Endodermal cell (in vitro differentiated cells): ENCODE measurements around the gene APIP. TPM values are rescaled to one million over a fixed set of nuclear protein-coding genes. Genes with fewer than 3 reads are reported as not detected.

ENCODE experiments used
- DNase-seq: peaks from one replicate; pipeline ENCODE4 v3.0.0-alpha.2; 2017
- H3K27ac ChIP-seq: 2 replicates; pipeline ENCODE4 v1.5.1; 2013; ENCODE audit warnings: mild to moderate bottlenecking, low read depth, low read length, moderate library complexity
- H3K27me3 ChIP-seq: 2 replicates; pipeline ENCODE4 v1.6.1; 2013; ENCODE audit warnings: mild to moderate bottlenecking, low read length, moderate library complexity; ENCODE audit not compliant: insufficient read depth, control insufficient read depth, poor library complexity, severe bottlenecking
- H3K36me3 ChIP-seq: 2 replicates; pipeline ENCODE4 v1.7.0; 2013; ENCODE audit warnings: mild to moderate bottlenecking, low read length, moderate library complexity; ENCODE audit not compliant: control insufficient read depth, insufficient read depth
- H3K4me1 ChIP-seq: one replicate; pipeline ENCODE4 v1.7.0; 2013; ENCODE audit warnings: low read length; ENCODE audit not compliant: control insufficient read depth, insufficient read depth
- H3K4me3 ChIP-seq: 2 replicates; pipeline ENCODE4 v1.5.1; 2013; ENCODE audit warnings: mild to moderate bottlenecking, low read length, moderate library complexity
- H3K9ac ChIP-seq: 2 replicates; pipeline ENCODE4 v1.6.1; 2013; ENCODE audit warnings: mild to moderate bottlenecking, low read length, moderate library complexity; ENCODE audit not compliant: poor library complexity, severe bottlenecking; ENCODE audit errors: extremely low read depth
- H3K9me3 ChIP-seq: 2 replicates; pipeline ENCODE4 v1.6.1; 2013; ENCODE audit warnings: mild to moderate bottlenecking, low read length, moderate library complexity; ENCODE audit not compliant: control insufficient read depth
- H3K27ac Mint-ChIP-seq: 2 replicates; pipeline ENCODE4 v1.8.0; 2020; ENCODE audit warnings: mixed read lengths
- H3K27me3 Mint-ChIP-seq: 2 replicates; pipeline ENCODE4 v1.8.0; 2021; ENCODE audit warnings: mild to moderate bottlenecking, mixed read lengths; ENCODE audit not compliant: insufficient read depth
- H3K36me3 Mint-ChIP-seq: 2 replicates; pipeline ENCODE4 v1.8.0; 2020; ENCODE audit warnings: low read depth, mixed read lengths
- H3K4me1 Mint-ChIP-seq: 2 replicates; pipeline ENCODE4 v1.8.0; 2020; ENCODE audit warnings: mixed read lengths
- H3K4me3 Mint-ChIP-seq: 2 replicates; pipeline ENCODE4 v1.8.0; 2020; ENCODE audit warnings: mild to moderate bottlenecking, moderate library complexity, mixed read lengths
- H3K9me3 Mint-ChIP-seq: 2 replicates; pipeline ENCODE4 v1.8.0; 2020; ENCODE audit warnings: mild to moderate bottlenecking, mixed read lengths
- WGBS, 2 experiments: methylation state at CpG; one replicate each; pipeline versions ENCODE4 v1.1.5 to v1.1.7; 2013; ENCODE audit warnings: missing lambda C conversion rate in 2 of 2, mixed read lengths in 1 of 2; ENCODE audit not compliant: insufficient coverage in 1 of 2, insufficient read length in 1 of 2; 5-methylcytosine and 5-hydroxymethylcytosine counted together
- total RNA-seq, 2 donors: library from RNA; stranded (reverse); fragmentation: NEBNext Ultra II Directional in 1 of 2; extraction: Animal tissue kit (Norgen Biotek cat#: 25700) in 1 of 2; gene quantifications; 2 replicates in 1 of 2; 3 replicates in 1 of 2; pipeline ENCODE4 v1.2.1, GENCODE V29; 2021
- TF ChIP-seq, protein P1 (sequence below): fragments of 200-600 bp; sonication (generic); conservative IDR thresholded peaks from 2 replicates; pipeline ENCODE4 v1.5.0; 2021; ENCODE audit warnings: antibody characterized with exemption, mild to moderate bottlenecking

APIP gene
- total RNA-seq, 2 donors from 2014 or later, result 31.8 to 46.2 TPM

DNA sequence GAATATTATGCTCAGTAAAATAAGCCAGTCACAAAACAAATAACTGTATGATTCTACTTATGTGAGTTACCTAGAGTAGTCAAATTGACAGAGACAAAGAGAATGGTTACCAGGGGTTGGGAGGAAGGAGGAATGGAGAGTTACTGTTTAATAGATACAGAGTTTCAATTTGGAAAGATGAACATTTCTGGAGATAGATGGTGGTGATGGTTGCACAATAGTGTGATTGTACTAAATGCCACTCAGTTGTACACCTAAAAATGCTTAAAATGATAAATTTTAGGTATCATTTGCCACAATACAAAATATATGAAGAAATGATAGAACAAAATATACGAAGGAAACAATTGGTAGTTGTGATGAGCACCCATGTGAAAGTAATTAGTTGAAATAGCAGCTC lies 43.6 kb upstream of the APIP start:
- peaks cover 18% of the 10 kb centered on the region for H3K36me3 Mint-ChIP-seq
- H3K27me3 ChIP-seq, result no peaks in the 10 kb centered on the region
- H3K9ac ChIP-seq, result no peak overlapping the region
- no peak overlapping the region for H3K4me3 Mint-ChIP-seq
- TF ChIP-seq, protein P1, sequence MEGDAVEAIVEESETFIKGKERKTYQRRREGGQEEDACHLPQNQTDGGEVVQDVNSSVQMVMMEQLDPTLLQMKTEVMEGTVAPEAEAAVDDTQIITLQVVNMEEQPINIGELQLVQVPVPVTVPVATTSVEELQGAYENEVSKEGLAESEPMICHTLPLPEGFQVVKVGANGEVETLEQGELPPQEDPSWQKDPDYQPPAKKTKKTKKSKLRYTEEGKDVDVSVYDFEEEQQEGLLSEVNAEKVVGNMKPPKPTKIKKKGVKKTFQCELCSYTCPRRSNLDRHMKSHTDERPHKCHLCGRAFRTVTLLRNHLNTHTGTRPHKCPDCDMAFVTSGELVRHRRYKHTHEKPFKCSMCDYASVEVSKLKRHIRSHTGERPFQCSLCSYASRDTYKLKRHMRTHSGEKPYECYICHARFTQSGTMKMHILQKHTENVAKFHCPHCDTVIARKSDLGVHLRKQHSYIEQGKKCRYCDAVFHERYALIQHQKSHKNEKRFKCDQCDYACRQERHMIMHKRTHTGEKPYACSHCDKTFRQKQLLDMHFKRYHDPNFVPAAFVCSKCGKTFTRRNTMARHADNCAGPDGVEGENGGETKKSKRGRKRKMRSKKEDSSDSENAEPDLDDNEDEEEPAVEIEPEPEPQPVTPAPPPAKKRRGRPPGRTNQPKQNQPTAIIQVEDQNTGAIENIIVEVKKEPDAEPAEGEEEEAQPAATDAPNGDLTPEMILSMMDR, result no peak
- no peak for DNase-seq
- H3K9me3 Mint-ChIP-seq, result no peaks in the 10 kb centered on the region
- H3K9me3 ChIP-seq, result no peaks in the 10 kb centered on the region
- no peak overlapping the region for H3K4me3 ChIP-seq
- H3K4me1 ChIP-seq, result peaks cover 8% of the 10 kb centered on the region
- no peak overlapping the region for H3K27ac Mint-ChIP-seq
- H3K27me3 Mint-ChIP-seq, result no peaks in the 10 kb centered on the region
- H3K27ac ChIP-seq, result no peak overlapping the region
- WGBS, 2 experiments, result no CpG with 5 or more reads among the region's 1 CpG
- peaks cover 29% of the 10 kb centered on the region for H3K36me3 ChIP-seq
- H3K4me1 Mint-ChIP-seq, result peaks cover 17% of the 10 kb centered on the region

DNA sequence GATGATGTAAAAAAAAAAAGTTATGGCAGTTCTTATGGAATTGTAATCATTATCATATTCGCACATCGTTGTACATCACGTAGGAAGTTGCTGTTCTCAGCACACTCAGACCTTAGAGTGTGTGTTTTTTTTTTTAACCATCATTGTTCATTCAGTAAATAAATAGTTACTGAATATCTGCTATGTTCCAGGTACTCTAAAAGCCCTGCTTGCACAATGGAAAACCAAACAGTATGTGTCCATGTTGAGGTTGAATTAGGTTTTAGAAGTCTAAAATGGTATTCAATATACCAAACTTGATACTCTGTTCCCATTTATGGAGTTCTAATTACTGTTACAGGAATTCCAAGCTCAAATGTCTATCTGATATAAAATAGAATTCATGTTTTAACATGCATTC lies 41.4 kb upstream of the APIP start:
- H3K27ac ChIP-seq, result no peak overlapping the region
- H3K9me3 ChIP-seq, result no peaks in the 10 kb centered on the region
- Mint-ChIP-seq H3K36me3 (peaks cover 28% of the 10 kb centered on the region), H3K27me3 (no peaks in the 10 kb centered on the region), H3K9me3 (no peaks in the 10 kb centered on the region), H3K4me3 (no peak overlapping the region), H3K4me1 (peaks cover 24% of the 10 kb centered on the region), H3K27ac (no peak overlapping the region)
- H3K9ac ChIP-seq, result no peak overlapping the region
- no peak overlapping the region for H3K4me3 ChIP-seq
- TF ChIP-seq, protein P1, result no peak
- H3K27me3 ChIP-seq, result no peaks in the 10 kb centered on the region
- peaks cover 8% of the 10 kb centered on the region for H3K4me1 ChIP-seq
- H3K36me3 ChIP-seq, result peaks cover 26% of the 10 kb centered on the region
- no peak for DNase-seq
- WGBS, 2 experiments, result 96 to 100% methylated on average over 1 to 3 of the region's 3 CpGs

DNA sequence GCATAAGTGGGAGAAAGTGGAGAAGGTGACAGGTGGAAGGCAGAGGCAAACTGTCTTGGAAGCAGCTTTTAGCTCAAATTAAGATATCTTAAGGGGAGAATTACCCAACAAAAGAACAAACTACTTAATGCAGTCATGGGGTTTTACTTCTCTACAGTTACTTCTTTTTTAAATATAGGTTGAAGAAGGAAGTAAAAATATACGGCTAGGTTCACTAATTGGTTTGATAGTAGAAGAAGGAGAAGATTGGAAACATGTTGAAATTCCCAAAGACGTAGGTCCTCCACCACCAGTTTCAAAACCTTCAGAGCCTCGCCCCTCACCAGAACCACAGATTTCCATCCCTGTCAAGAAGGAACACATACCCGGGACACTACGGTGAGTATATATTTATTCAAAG lies 41.0 kb upstream of the APIP start:
- Histone ChIP-seq H3K4me1 (peaks cover 5% of the 10 kb centered on the region), H3K9ac (no peak overlapping the region), H3K4me3 (no peak overlapping the region), H3K27me3 (no peaks in the 10 kb centered on the region), H3K36me3 (peaks cover 26% of the 10 kb centered on the region), H3K9me3 (no peaks in the 10 kb centered on the region), H3K27ac (no peak overlapping the region)
- Mint-ChIP-seq H3K4me3 (no peak overlapping the region), H3K9me3 (no peaks in the 10 kb centered on the region), H3K27me3 (no peaks in the 10 kb centered on the region), H3K4me1 (peaks cover 22% of the 10 kb centered on the region), H3K27ac (no peak overlapping the region), H3K36me3 (peaks cover 28% of the 10 kb centered on the region)
- 92 to 100% methylated on average over 2 to 5 of the region's 5 CpGs for WGBS, 2 experiments
- DNase-seq, result no peak
- TF ChIP-seq, protein P1, result no peak
